ENCODE results near the gene ZNF613. TPM values are rescaled to one million over a fixed set of nuclear protein-coding genes. Genes with fewer than 3 reads are reported as not detected.
"Not testable (repeated sequence)": the region's sequence is repeated elsewhere in the genome, so short reads cannot be mapped to it uniquely, and the experiment has no call there.

The ZNF613 gene
- total RNA-seq, 1 experiment from 2014 or later, result 4.9 TPM

- ChIA-PET POLR2A (no interaction called here), CTCF (interaction anchor here (1.4 kb wide), 1 partner anchor 235 kb away, joined by 3 read pairs; no protein-coding TSS in a partner anchor)
- TF ChIP-seq, protein P1, sequence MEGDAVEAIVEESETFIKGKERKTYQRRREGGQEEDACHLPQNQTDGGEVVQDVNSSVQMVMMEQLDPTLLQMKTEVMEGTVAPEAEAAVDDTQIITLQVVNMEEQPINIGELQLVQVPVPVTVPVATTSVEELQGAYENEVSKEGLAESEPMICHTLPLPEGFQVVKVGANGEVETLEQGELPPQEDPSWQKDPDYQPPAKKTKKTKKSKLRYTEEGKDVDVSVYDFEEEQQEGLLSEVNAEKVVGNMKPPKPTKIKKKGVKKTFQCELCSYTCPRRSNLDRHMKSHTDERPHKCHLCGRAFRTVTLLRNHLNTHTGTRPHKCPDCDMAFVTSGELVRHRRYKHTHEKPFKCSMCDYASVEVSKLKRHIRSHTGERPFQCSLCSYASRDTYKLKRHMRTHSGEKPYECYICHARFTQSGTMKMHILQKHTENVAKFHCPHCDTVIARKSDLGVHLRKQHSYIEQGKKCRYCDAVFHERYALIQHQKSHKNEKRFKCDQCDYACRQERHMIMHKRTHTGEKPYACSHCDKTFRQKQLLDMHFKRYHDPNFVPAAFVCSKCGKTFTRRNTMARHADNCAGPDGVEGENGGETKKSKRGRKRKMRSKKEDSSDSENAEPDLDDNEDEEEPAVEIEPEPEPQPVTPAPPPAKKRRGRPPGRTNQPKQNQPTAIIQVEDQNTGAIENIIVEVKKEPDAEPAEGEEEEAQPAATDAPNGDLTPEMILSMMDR (IDR thresholded peaks at IDR 0.05; ENCODE audit: unreplicated experiment), result no peak
- Mint-ChIP-seq H3K4me3 (ENCODE audit: unreplicated experiment) (no peak overlapping the region), H3K4me1 (ENCODE audit: insufficient read depth, unreplicated experiment) (no peaks in the 10 kb centered on the region), H3K36me3 (ENCODE audit: insufficient read depth, unreplicated experiment) (peaks cover 35% of the 10 kb centered on the region), H3K27me3 (ENCODE audit: insufficient read depth, unreplicated experiment) (no peaks in the 10 kb centered on the region), H3K9me3 (ENCODE audit: unreplicated experiment) (peaks cover 16% of the 10 kb centered on the region), H3K27ac (ENCODE audit: low read depth, unreplicated experiment) (no peak overlapping the region)
- no peak for DNase-seq (ENCODE audit: unreplicated experiment)
- intact Hi-C loops (cut with micrococcal nuclease), result no loop called here
- no TSS peak for BruUV-seq (replicated peaks)
These were observed 24.1 kb upstream of the ZNF613 start for GRCh38 chr19:51903192-51903591.

DNA sequence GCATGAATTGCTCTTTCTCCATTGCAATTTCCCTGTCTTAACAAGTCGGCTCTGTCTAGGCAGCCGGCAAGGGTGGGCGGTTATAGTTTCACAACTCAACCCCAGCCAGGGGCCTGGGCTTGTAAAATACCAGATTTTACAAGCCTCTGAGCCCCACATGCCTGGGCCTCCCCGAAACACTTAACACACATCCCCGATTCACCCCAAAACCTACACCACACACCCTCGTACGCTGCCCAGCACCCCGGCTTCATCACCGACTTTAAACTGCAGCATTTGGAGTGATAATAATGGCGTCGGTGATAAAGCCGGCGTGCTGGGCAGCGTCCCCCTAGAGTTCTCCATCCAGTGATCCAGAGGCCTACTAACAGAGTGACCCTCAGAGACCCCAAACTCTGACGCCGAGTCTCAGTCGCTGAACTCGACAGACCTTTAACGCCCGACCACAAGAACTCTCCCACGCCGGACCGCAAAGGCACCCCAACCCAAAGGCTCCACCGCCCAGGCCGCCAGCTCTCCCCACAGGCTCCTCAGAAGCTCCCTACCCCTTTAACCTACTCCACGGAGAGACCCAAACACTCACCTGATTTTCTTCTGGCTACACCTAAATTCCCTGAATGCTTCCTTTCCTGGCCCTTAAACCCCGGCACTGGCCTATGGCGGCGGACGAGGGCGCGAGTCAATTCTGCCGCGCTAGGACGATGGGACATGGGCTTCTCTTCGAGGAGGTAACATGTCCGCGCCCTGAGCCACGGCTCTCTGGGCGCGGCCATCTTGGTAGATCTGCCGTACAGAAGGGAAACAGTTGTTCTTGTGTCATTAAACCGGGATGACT, 22.7 kb upstream of the ZNF613 start, which contains the start of gene ZNF649:
TSS of gene ZNF649 (minus strand) at position 687 of the 835 bp plus-strand sequence. CDS start 4,910 bp downstream, outside the sequence.
- CTCF ChIA-PET, result interaction anchor here (0.7 kb wide), 1 partner anchor 22 kb away, joined by 3 read pairs; the partner anchor contains the start of gene ZNF613
- H3K9me3 Mint-ChIP-seq (ENCODE audit: unreplicated experiment), result peaks cover 16% of the 10 kb centered on the region
- H3K27ac Mint-ChIP-seq (ENCODE audit: low read depth, unreplicated experiment), result peak within 1 kb of the TSS; percentile 94
- no TSS peak for BruUV-seq (replicated peaks)
- intact Hi-C loops (cut with micrococcal nuclease), result no loop called here
- H3K36me3 Mint-ChIP-seq (ENCODE audit: insufficient read depth, unreplicated experiment), result peaks cover 21% of the 10 kb centered on the region
- no peaks in the 10 kb centered on the region for H3K4me1 Mint-ChIP-seq (ENCODE audit: insufficient read depth, unreplicated experiment)
- POLR2A ChIA-PET, result no interaction called here
- TF ChIP-seq, protein P1 (IDR thresholded peaks at IDR 0.05; ENCODE audit: unreplicated experiment), result no peak
- H3K27me3 Mint-ChIP-seq (ENCODE audit: insufficient read depth, unreplicated experiment), result no peaks in the 10 kb centered on the region
- peak; percentile 92 for DNase-seq (ENCODE audit: unreplicated experiment)
- peak within 1 kb of the TSS; percentile 94 for H3K4me3 Mint-ChIP-seq (ENCODE audit: unreplicated experiment)

- Mint-ChIP-seq H3K4me3 (ENCODE audit: unreplicated experiment) (peak overlapping the region; percentile 94), H3K4me1 (ENCODE audit: insufficient read depth, unreplicated experiment) (no peaks in the 10 kb centered on the region), H3K27me3 (ENCODE audit: insufficient read depth, unreplicated experiment) (no peaks in the 10 kb centered on the region), H3K27ac (ENCODE audit: low read depth, unreplicated experiment) (peak overlapping the region; percentile 94), H3K9me3 (ENCODE audit: unreplicated experiment) (peaks cover 16% of the 10 kb centered on the region), H3K36me3 (ENCODE audit: insufficient read depth, unreplicated experiment) (peaks cover 15% of the 10 kb centered on the region)
- intact Hi-C loops (cut with micrococcal nuclease), result no loop called here
- ChIA-PET POLR2A (no interaction called here), CTCF (interaction anchor here (0.7 kb wide), 1 partner anchor 22 kb away, joined by 3 read pairs; the partner anchor contains the start of gene ZNF613)
- no peak for DNase-seq (ENCODE audit: unreplicated experiment)
- TF ChIP-seq, protein P1 (IDR thresholded peaks at IDR 0.05; ENCODE audit: unreplicated experiment), result no peak
- BruUV-seq (replicated peaks), result no TSS peak
These were observed 22.1 kb upstream of the ZNF613 start for GRCh38 chr19:51905206-51905605.

DNA sequence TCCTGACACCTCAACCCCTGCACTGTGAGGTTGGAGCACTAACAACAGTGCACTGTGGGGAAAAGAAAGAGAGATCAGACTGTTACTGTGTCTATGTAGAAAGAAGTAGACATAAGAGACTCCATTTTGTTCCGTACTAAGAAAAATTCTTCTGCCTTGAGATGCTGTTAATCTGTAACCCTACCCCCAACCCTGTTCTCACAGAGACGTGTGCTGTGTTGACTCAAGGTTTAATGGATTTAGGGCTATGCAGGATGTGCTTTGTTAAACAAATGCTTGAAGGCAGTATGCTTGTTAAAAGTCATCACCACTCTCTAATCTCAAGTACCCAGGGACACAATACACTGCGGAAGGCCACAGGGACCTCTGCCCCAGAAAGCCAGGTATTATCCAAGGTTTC, 21.6 kb upstream of the ZNF613 start:
- intact Hi-C loops (cut with micrococcal nuclease); DNase-seq (ENCODE audit: unreplicated experiment); H3K27me3 Mint-ChIP-seq (ENCODE audit: insufficient read depth, unreplicated experiment); POLR2A ChIA-PET; BruUV-seq (replicated peaks); H3K4me3 Mint-ChIP-seq (ENCODE audit: unreplicated experiment); H3K27ac Mint-ChIP-seq (ENCODE audit: low read depth, unreplicated experiment); CTCF ChIA-PET; H3K4me1 Mint-ChIP-seq (ENCODE audit: insufficient read depth, unreplicated experiment): not testable (repeated sequence)
- Mint-ChIP-seq H3K36me3 (ENCODE audit: insufficient read depth, unreplicated experiment) (peaks cover 12% of the 10 kb centered on the region), H3K9me3 (ENCODE audit: unreplicated experiment) (peaks cover 16% of the 10 kb centered on the region)

GRCh38 chr19:51906108-51906507, 21.2 kb upstream of the ZNF613 start:
- CTCF ChIA-PET; BruUV-seq (replicated peaks); DNase-seq (ENCODE audit: unreplicated experiment); POLR2A ChIA-PET; H3K4me3 Mint-ChIP-seq (ENCODE audit: unreplicated experiment); intact Hi-C loops (cut with micrococcal nuclease); H3K27me3 Mint-ChIP-seq (ENCODE audit: insufficient read depth, unreplicated experiment); H3K27ac Mint-ChIP-seq (ENCODE audit: low read depth, unreplicated experiment); H3K4me1 Mint-ChIP-seq (ENCODE audit: insufficient read depth, unreplicated experiment): not testable (repeated sequence)
- Mint-ChIP-seq H3K36me3 (ENCODE audit: insufficient read depth, unreplicated experiment) (peaks cover 12% of the 10 kb centered on the region), H3K9me3 (ENCODE audit: unreplicated experiment) (peaks cover 16% of the 10 kb centered on the region)

DNA sequence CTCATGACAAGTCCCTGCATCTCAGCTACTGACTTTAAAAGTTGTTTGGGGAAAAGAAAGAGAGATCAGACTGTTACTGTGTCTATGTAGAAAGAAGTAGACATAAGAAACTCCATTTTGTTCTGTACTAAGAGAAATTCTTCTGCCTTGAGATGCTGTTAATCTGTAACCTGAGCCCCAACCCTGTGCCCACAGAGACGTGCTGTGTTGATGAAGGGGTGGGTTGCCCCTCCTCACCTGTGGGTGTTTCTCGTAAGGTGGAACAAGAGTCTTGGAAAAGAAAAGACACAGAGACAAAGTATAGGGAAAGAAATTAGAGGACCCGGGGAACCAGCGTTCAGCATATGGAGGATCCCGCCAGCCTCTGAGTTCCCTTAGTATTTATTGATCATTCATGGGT, 19.3 kb upstream of the ZNF613 start:
- H3K27ac Mint-ChIP-seq (ENCODE audit: low read depth, unreplicated experiment); POLR2A ChIA-PET; H3K36me3 Mint-ChIP-seq (ENCODE audit: insufficient read depth, unreplicated experiment); H3K4me3 Mint-ChIP-seq (ENCODE audit: unreplicated experiment); BruUV-seq (replicated peaks); CTCF ChIA-PET; H3K27me3 Mint-ChIP-seq (ENCODE audit: insufficient read depth, unreplicated experiment); DNase-seq (ENCODE audit: unreplicated experiment); intact Hi-C loops (cut with micrococcal nuclease); H3K4me1 Mint-ChIP-seq (ENCODE audit: insufficient read depth, unreplicated experiment): not testable (repeated sequence)
- peaks cover 16% of the 10 kb centered on the region for H3K9me3 Mint-ChIP-seq (ENCODE audit: unreplicated experiment)
